BLaER1 (cell line): ENCODE results near the gene VANGL1.
"Not testable (repeated sequence)": the region's sequence is repeated elsewhere in the genome, so short reads cannot be mapped to it uniquely, and the experiment has no call there.

Experiments
- H3K27ac ChIP-seq: shearing (Covaris generic); formaldehyde crosslinking; 2 replicates; pipeline ENCODE4 v1.8.1; 2022
- H3K27me3 ChIP-seq: shearing (Covaris generic); formaldehyde crosslinking; 2 replicates; pipeline ENCODE4 v1.8.1; 2022
- H3K36me3 ChIP-seq: shearing (Covaris generic); formaldehyde crosslinking; 2 replicates; pipeline ENCODE4 v1.8.1; 2022
- H3K4me1 ChIP-seq: shearing (Covaris generic); formaldehyde crosslinking; 2 replicates; pipeline ENCODE4 v1.8.1; 2022
- H3K4me2 ChIP-seq: shearing (Covaris generic); formaldehyde crosslinking; 2 replicates; pipeline ENCODE4 v1.8.1; 2022
- H3K4me3 ChIP-seq: shearing (Covaris generic); formaldehyde crosslinking; 2 replicates; pipeline ENCODE4 v1.8.1; 2022
- H3K9ac ChIP-seq: shearing (Covaris generic); formaldehyde crosslinking; 2 replicates; pipeline ENCODE4 v1.8.1; 2022
- H3K9me3 ChIP-seq: shearing (Covaris generic); formaldehyde crosslinking; 2 replicates; pipeline ENCODE4 v1.8.1; 2022
- H4K20me1 ChIP-seq: shearing (Covaris generic); formaldehyde crosslinking; 2 replicates; pipeline ENCODE4 v1.8.1; 2022
- Cebpa-rat ChIP-seq: shearing (Covaris generic); IDR thresholded peaks from 2 replicates; pipeline ENCODE4 v1.8.1; 2022

Gene VANGL1

GRCh38 chr1:115613767-115614166 is 28.0 kb upstream of the VANGL1 start:
- H3K4me1 ChIP-seq = no peaks in the 10 kb centered on the region

GRCh38 chr1:115620453-115620852 is 21.3 kb upstream of the VANGL1 start:
- Histone ChIP-seq H3K4me1 (no peaks in the 10 kb centered on the region), H3K36me3 (no peaks in the 10 kb centered on the region), H3K4me2 (no peak overlapping the region), H3K9ac (no peak overlapping the region), H3K4me3 (no peak overlapping the region), H4K20me1 (no peaks in the 10 kb centered on the region), H3K27me3 (no peaks in the 10 kb centered on the region), H3K9me3 (peaks cover 41% of the 10 kb centered on the region), H3K27ac (no peak overlapping the region)
- no peak for TF ChIP-seq Cebpa-rat

More at GRCh38 chr1:115613767-115614166, 28.0 kb upstream of the VANGL1 start:
- no peak overlapping the region for H3K9ac ChIP-seq
- H4K20me1 ChIP-seq = no peaks in the 10 kb centered on the region
- no peak overlapping the region for H3K4me3 ChIP-seq
- no peak overlapping the region for H3K4me2 ChIP-seq
- H3K9me3 ChIP-seq = peaks cover 17% of the 10 kb centered on the region
- H3K36me3 ChIP-seq = no peaks in the 10 kb centered on the region
- TF ChIP-seq Cebpa-rat = no peak
- no peaks in the 10 kb centered on the region for H3K27me3 ChIP-seq
- no peak overlapping the region for H3K27ac ChIP-seq

GRCh38 chr1:115620950-115621349 is 20.8 kb upstream of the VANGL1 start:
- no peaks in the 10 kb centered on the region for H4K20me1 ChIP-seq
- H3K9me3 ChIP-seq = peaks cover 36% of the 10 kb centered on the region
- no peak overlapping the region for H3K27ac ChIP-seq
- H3K4me3 ChIP-seq = no peak overlapping the region
- no peaks in the 10 kb centered on the region for H3K36me3 ChIP-seq
- H3K4me1 ChIP-seq = no peaks in the 10 kb centered on the region
- no peak for TF ChIP-seq Cebpa-rat
- H3K9ac ChIP-seq = no peak overlapping the region
- H3K27me3 ChIP-seq = no peaks in the 10 kb centered on the region
- H3K4me2 ChIP-seq = no peak overlapping the region

GRCh38 chr1:115624859-115625258 is 16.9 kb upstream of the VANGL1 start:
- Histone ChIP-seq H3K36me3 (no peaks in the 10 kb centered on the region), H3K27me3 (no peaks in the 10 kb centered on the region), H3K4me1 (no peaks in the 10 kb centered on the region), H3K4me2 (no peak overlapping the region), H3K9me3 (peaks cover 24% of the 10 kb centered on the region), H3K27ac (no peak overlapping the region), H3K4me3 (no peak overlapping the region), H3K9ac (no peak overlapping the region), H4K20me1 (no peaks in the 10 kb centered on the region)
- no peak for TF ChIP-seq Cebpa-rat

- H3K9ac ChIP-seq = no peak overlapping the region
- no peaks in the 10 kb centered on the region for H3K4me1 ChIP-seq
Measured at GRCh38 chr1:115630342-115630741, 11.4 kb upstream of the VANGL1 start.

GRCh38 chr1:115632251-115633026 is 9.3 kb upstream of the VANGL1 start:
- no peaks in the 10 kb centered on the region for H3K4me1 ChIP-seq
- H3K27me3 ChIP-seq = no peaks in the 10 kb centered on the region
- no peaks in the 10 kb centered on the region for H4K20me1 ChIP-seq
- H3K4me2 ChIP-seq = no peak overlapping the region
- H3K9ac ChIP-seq = no peak overlapping the region
- H3K9me3 ChIP-seq = no peaks in the 10 kb centered on the region
- H3K4me3 ChIP-seq = no peak overlapping the region
- no peak overlapping the region for H3K27ac ChIP-seq
- TF ChIP-seq Cebpa-rat = no peak
- no peaks in the 10 kb centered on the region for H3K36me3 ChIP-seq

More at GRCh38 chr1:115630342-115630741, 11.4 kb upstream of the VANGL1 start:
- no peak overlapping the region for H3K27ac ChIP-seq
- H4K20me1 ChIP-seq = no peaks in the 10 kb centered on the region
- H3K27me3 ChIP-seq = no peaks in the 10 kb centered on the region
- no peaks in the 10 kb centered on the region for H3K36me3 ChIP-seq
- H3K4me3 ChIP-seq = no peak overlapping the region
- no peak overlapping the region for H3K4me2 ChIP-seq
- TF ChIP-seq Cebpa-rat = no peak
- H3K9me3 ChIP-seq = no peaks in the 10 kb centered on the region

- H3K9ac ChIP-seq, H4K20me1 ChIP-seq, H3K4me3 ChIP-seq, H3K27me3 ChIP-seq, H3K4me1 ChIP-seq, H3K9me3 ChIP-seq, H3K27ac ChIP-seq, H3K4me2 ChIP-seq, H3K36me3 ChIP-seq: not testable (repeated sequence)
Measured at GRCh38 chr1:115633606-115634005, 8.2 kb upstream of the VANGL1 start.

- not testable (repeated sequence) for H4K20me1 ChIP-seq, H3K27ac ChIP-seq
Measured at GRCh38 chr1:115637247-115637646, 4.5 kb upstream of the VANGL1 start.

GRCh38 chr1:115640384-115640783 is 1.4 kb upstream of the VANGL1 start:
- H3K4me2 ChIP-seq = no peak overlapping the region
- H3K27me3 ChIP-seq = no peaks in the 10 kb centered on the region
- peaks cover 16% of the 10 kb centered on the region for H3K4me1 ChIP-seq
- H3K4me3 ChIP-seq = no peak overlapping the region
- H3K9me3 ChIP-seq = peaks cover 15% of the 10 kb centered on the region
- peaks cover 23% of the 10 kb centered on the region for H4K20me1 ChIP-seq
- H3K9ac ChIP-seq = no peak overlapping the region
- no peak overlapping the region for H3K27ac ChIP-seq
- TF ChIP-seq Cebpa-rat = no peak
- no peaks in the 10 kb centered on the region for H3K36me3 ChIP-seq

More at GRCh38 chr1:115637247-115637646, 4.5 kb upstream of the VANGL1 start:
- not testable (repeated sequence) for H3K4me3 ChIP-seq, H3K9ac ChIP-seq, H3K36me3 ChIP-seq, H3K4me2 ChIP-seq, H3K27me3 ChIP-seq, H3K4me1 ChIP-seq
- H3K9me3 ChIP-seq = peaks cover 15% of the 10 kb centered on the region

- TF ChIP-seq Cebpa-rat = no peak
- Histone ChIP-seq H3K27ac (peak overlapping the region; percentile 68), H4K20me1 (peaks cover 36% of the 10 kb centered on the region), H3K27me3 (no peaks in the 10 kb centered on the region), H3K9ac (peak overlapping the region; percentile 82), H3K4me1 (peaks cover 17% of the 10 kb centered on the region), H3K9me3 (peaks cover 15% of the 10 kb centered on the region), H3K4me3 (peak overlapping the region; percentile 84), H3K4me2 (peak overlapping the region; percentile 85), H3K36me3 (no peaks in the 10 kb centered on the region)
Measured at GRCh38 chr1:115642168-115643072, 650 bp downstream of the VANGL1 start.
